HG03442 (cell line): ENCODE measurements around the gene B9D2.

Experiments used
- ATAC-seq: cut with Tn5 transposase; IDR thresholded peaks from one replicate; pipeline ENCODE4 v1.9.1; 2021; ENCODE audit warnings: mild to moderate bottlenecking, moderate library complexity; ENCODE audit not compliant: unreplicated experiment

B9D2 gene

DNA sequence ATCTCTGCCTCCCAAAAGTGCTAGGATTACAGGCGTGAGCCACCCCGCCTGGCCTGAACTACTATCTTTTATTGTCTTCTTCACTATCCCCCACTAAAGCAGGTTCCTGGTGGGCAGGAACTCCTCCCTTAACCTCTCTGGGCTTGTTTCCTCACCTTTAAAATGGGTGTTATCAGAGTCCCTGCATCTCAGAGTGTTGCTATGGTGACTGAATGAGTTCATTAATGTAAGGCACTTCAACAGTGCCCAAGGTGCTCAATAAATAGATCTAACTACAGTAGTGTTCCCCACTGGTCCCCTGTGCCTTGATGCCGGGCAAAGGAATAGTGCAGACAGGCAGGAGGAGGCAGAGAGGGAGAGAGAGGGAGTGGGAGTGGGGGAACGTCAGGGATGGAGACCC is 33.5 kb downstream of the B9D2 start:
- ATAC-seq: no peak

DNA sequence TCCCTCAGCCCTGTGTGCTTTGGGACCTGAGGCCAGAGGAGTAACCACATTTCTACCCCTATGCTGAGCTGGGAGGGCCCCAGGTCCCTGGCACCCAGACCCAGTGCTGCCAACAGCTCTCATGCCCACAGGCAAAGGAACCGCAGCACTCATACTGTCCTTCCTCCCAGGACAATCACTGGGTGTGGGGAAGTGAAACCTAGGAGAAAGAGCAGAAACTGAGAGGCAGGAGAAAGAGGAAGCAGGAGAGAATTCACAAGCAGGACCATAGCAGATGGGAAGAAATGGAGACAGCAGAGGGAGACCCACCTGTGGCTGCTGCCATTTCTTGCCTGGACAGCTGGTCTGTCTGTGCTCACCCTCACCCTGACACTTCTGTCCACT is 35.1 kb downstream of the B9D2 start:
- no peak for ATAC-seq

DNA sequence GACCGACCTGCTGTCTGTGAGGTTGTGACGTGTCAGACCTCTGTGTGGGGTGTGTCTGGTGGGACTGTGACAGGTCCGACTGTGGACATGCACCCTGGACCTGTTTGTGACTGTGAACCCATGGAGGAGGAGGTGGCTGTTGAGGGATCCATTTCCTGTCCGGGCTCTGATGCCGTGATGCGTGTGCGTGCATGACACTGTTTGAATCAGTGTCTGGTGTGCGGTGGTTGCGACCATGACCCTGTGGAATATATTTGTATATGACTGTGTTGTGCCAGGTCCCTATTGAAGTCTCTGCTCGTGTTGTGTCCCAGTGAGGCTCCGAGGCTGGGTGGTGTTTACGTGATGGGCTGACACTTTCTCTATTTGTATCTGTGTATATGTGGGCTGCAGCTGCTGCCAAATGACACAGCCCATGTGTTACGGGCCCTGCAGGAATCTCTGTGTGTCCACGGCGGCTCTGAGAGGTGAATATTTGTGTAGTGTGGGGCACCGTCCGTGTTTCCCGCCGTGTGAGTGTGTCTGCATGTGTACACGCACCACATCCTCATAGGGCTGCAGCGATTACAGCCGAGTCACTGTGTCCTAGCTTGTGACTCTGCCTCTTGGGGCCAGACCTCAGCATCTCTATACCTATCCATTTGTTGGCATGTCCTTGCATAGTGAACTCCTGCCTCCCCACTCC is 35.6 kb downstream of the B9D2 start:
- ATAC-seq: peak; percentile 20

DNA sequence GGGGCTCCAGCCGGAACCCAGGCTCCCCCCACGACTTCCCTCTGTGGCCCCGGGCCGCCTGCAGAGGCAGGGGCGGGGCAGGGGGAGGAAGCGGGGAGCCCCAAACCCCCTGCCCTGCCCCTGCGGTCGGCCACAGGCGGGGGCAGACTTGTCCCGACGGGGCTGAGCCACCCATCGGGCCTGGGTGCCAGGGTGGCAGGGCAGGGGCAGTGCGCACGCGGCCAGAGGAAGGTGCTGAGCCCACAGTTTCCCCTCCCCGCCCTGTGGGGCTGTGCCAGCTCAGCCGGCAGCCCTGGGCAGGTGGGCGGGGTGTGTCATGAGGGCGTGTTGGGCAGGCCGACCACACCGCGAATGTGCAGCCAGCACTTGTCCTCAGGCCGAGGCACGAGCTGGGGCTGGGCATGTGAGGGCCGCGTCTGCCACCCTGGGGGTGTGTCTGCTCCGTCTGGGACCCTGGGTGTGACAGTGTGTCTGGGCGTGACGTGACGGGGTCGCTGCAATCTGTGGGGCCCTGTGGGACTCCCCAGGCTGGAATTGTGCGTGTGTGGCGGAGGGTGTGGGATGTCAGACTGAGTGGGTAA is 36.3 kb downstream of the B9D2 start:
- peak; percentile 42 for ATAC-seq

DNA sequence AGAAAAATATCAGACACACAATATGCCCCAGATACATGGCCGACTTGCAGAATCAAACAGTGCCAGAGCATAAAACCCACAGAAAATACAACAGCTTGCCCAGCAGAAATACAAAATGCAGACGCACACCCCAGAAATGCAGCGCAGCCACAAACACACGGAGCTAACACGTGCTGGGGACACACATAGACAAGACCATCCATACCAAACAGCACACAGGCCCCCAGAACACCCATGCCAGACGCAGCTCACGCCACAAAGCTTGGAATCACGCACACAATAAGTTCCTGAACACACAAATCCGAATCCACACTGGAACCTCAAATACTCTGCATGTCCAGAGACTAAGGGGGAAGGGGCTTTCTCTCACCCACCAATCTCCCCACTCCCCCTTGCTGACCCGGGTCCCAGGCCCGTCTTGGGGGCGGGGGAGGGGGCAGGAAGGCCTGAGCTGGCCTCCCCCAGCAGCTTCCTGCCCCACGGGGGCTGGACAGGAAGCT is 36.8 kb downstream of the B9D2 start:
- ATAC-seq: no peak

DNA sequence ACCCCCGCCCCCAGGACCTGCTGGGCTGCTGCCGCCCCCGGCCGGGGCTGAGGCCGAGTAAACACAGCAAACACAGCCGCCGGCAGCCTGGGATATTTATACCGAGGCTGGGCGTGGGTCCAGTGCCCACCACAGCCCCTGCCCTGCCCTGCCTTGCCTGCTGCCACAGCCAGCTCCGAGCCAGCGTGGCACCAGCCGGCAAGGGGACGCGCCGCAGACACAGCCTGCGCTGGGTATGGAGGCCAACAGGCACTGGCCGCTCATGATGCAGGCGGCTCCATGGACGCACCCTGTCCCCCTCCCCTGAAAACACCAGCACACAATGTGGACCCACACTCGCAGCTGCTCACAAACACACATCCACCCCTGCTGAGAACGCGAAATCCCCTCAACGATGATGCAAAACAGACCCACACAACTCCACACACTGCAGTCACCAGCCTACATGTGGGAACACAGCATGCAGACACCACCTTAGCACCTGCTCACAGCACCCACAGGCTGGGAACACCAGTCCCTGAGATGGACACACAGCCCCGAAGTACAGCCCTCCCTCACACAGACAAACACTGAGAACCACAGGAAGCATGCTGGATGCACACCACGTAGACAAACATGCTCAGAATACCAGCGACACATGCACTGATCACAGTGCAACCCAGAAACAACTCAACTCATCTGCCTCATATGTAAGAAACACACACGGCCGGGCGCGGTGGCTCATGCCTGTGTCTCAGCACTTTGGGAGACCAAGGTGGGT is 37.8 kb downstream of the B9D2 start:
- ATAC-seq: no peak

DNA sequence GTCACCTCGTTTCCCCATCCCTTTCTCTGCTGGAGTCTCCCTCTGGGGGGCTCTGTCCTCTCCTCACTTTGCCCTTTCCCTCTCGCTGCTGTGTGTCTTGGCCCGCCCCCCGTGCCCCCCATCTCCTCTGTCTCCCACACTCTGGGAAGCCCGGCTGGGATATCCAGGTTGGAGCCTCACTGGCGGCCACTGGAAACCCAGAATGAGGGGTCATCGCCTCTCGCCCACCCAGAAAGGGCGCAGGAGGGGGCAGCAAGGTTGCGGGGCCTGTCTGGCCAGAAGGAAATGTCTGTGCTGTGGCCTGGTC is 38.4 kb downstream of the B9D2 start:
- no peak for ATAC-seq

DNA sequence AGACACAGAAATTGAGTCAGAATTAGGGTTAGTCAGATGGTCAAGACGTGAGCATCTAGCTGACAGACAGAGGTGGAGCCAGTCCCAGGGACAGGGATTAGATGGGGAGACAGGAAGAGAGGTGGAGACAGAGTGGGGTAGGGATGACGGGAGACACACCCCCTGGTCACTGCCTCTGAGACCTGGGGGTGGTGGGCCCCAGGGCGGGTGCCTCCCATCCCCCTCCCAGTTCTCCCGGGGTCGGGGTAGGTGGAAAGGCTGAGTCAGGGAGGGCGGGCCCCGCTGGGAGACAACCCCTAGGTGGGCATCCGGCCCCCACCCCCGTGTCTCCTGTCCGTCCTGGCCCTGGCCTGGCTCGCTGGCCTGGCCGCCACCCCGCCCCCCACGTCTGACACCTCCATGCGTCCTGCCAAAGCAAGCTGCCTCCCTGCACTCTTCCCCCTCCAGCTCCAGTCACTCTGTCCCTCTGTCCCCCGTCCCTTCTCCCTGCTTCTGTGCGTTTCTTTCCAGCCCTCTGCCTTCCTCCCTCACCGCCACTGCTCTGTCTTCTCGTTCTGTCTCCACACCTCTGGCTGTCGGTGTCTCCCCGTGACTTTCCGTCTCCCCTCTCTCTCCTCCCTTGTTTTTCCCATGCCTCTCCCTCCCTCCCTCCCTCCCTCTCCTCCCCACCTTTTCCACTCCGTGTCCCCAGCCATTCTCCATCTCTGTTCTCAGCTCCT is 38.9 kb downstream of the B9D2 start:
- no peak for ATAC-seq

DNA sequence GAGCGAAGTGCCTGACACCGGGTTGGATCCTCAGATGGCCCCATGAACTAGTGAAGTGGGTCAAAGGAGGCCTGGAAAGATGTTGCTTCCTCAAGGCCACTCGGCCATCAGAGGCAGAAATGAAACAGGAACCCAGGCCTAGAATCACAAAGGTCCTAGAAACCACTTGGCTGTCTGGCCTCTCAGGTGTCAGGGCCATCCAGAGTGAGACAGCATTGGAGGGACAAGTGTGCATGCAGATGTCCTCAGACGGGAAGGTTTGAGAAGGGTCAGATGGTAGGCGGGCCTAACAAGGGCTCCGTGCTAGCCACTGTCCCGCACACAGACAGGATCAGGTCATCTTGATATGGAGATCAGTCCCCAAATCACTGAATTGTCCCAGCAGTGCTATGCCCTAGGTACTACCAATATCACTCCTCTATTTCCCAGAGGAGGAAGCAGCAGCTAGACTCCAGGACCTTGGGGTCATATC is 39.7 kb downstream of the B9D2 start:
- ATAC-seq: no peak

DNA sequence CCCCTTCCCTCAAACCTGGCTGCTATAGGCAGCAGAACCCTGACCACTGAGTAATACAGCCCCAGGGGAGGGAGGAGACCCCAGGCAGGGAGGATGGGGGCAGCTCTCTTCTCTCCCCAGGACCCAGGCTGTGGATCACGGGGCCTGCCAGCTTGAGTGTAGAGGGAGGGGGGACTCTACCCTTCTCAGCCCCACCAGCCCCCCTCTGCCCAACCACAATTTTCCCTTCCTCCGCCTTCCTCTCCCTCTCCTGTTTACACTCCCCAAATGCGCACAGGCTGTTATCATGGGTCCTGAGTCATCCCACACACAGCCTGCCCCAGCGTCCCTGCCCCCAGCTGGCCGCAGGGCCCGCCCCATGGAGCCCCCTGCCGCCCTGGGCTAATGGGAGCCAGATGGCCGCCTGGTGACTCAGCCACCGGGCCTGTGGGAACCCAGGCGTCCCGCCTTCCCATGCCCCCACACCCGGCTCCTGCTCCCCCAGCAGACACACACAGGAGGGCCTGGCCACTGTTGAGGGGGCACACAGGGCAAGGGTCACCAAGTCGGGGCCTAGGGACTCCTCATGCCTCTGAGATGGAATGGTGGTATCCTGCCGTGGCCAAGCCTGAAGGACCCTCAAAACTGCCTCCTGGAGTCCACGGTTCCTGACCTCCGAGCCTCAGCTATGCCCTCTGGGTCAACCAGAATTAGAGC is 40.4 kb downstream of the B9D2 start:
- no peak for ATAC-seq

DNA sequence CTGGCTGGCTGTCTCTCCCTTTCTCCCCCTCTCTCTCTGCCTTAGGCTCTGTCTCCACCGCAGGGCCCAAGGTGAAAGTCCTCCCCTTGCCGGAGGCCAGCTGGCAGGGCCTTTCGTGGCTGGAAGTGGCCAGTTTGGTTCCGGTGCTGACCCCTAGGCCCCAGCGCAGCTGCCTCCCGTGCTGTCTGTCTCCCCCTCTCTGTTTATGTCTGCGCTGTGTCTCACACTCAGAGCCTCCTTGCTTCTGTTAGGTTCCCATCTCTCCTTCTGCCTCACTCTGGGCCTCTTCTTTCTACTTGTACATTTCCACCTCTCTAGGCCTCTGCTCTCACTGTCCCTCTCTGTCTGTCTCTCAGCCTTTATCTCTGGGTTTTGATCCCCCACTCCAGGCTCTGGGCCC is 40.9 kb downstream of the B9D2 start:
- no peak for ATAC-seq

DNA sequence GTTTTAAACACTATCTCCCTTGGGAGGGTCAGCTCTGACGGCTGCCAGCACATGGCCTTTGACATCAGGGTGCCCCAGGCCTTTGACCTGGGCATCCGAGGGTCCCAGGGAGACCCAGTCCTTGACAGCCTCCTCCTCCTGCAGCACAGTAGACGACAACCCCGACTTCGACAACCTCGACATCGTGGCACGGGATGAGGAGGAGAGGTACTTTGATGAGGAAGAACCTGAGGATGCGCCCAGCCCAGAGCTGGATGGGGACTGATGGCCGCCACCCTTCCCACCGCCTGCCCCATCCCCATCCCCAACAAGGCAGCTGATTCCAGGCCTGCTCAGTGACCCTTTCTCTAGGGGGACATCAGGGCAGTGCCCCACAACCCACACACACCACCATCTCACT is 41.5 kb downstream of the B9D2 start:
- no peak for ATAC-seq

DNA sequence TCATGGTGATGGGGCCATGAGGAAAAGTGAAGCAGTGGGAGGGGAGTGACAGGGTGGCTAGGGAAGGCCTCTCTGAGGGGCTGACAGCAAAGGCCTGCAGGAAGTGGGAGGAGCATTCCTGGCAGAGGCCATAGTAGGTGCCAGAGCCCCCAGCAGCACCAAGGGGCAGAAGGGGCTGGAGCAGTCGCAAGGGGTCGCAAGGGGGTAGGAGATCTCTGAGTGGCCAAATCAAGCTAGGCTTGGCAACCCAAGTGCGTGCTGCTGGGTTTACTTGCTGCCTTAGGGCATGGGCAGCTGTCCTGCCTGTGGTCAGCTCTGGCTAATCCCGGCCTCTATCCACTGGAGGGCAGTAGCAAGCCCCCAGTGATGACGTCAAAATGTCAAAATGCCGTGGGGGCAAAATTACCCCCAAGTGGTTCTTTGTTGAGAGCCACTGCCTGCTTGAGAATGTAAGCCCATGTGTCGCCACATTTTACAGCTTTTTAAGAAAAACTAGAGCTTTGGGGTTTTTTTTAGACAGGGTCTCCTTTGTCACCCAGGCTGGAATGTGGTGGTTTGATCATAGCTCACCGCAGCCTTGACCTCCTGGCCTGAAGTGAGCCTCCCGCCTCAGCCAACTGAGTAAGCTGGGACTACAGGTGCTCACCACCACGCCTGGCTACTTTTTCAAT is 42.2 kb downstream of the B9D2 start:
- ATAC-seq: no peak

DNA sequence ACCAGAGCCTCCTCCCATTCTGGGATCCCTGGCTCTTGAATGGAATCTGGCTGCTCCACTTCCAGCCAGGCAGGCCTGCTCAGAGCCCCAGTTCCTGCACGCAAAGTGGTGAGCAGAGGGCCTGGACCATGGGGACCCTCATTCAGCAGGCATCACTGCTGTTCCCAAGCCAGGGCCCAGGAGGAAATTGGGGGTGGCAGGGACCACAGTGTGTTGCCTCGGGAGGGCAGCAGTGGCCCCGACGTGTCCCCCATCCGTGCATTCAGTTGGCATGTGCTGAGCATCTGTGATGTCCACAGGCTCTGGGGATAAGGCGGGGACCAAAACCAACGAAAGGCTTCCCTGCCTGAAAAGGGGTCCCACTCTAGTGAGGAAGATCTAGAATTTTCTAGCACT is 42.7 kb downstream of the B9D2 start:
- ATAC-seq: no peak

DNA sequence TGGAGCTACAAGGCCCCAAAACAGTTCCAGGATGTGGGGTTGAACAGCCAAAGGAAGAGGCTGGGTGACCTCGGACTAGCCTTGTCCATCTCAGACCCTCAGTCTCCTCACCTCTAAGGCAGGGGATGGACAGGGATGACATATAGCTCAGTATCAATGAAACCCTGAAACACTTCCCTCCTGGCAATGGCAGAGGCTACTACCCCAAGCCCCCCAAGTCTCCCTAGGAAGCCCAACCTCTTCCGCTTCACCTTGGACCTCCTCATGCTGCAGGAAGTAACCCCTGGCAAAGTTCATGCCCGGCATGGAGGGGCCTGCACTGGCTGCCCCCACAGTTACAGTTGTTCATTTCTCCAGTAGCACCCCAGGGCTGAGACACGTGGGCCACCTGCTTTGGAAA is 43.4 kb downstream of the B9D2 start:
- ATAC-seq: no peak

DNA sequence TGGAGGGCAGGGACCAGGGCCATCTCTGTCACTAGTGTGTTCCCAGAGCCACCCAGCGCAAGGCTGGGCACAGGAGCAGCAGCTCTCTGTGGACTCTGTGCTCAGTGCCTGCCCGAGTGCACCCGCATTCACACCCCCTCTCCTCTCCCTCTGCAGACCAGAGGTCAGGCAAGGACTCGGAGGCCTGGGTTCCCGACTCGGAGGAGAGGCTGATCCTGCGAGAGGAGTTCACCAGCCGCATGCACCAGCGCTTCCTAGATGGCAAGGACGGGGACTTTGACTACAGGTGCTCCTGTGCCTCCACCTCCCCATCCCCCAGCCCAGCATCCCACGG is 43.8 kb downstream of the B9D2 start:
- ATAC-seq: no peak

DNA sequence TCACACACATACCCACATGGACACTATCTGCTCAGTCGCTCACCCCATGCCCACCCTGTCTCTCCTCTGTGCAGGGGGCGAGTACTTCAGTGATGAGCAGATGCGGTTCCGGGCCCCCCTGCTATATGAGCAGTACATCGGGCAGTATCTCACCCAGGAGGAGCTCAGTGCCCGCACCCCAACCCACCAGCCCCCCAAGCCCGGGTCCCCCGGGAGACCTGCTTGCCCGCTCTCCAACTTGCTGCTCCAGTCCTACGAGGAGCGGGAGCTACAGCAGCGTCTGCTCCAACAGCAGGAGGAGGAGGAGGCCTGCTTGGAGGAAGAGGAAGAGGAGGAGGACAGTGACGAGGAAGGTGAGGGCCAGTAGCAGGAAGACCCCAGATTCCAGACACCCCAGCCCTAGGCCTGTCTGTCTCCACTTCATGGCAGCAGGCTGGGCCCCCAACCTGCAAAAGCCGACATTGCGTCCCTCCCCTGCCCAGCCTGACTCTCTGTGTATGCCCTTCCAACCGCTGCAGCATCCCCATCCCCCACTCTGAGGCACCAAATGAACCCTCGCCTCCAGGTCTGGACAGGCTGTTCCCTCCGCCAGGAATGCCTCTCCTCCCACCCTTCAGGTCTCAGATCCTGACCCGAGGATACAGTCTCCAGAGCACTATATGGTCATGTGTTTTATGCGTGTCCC is 44.3 kb downstream of the B9D2 start:
- no peak for ATAC-seq

DNA sequence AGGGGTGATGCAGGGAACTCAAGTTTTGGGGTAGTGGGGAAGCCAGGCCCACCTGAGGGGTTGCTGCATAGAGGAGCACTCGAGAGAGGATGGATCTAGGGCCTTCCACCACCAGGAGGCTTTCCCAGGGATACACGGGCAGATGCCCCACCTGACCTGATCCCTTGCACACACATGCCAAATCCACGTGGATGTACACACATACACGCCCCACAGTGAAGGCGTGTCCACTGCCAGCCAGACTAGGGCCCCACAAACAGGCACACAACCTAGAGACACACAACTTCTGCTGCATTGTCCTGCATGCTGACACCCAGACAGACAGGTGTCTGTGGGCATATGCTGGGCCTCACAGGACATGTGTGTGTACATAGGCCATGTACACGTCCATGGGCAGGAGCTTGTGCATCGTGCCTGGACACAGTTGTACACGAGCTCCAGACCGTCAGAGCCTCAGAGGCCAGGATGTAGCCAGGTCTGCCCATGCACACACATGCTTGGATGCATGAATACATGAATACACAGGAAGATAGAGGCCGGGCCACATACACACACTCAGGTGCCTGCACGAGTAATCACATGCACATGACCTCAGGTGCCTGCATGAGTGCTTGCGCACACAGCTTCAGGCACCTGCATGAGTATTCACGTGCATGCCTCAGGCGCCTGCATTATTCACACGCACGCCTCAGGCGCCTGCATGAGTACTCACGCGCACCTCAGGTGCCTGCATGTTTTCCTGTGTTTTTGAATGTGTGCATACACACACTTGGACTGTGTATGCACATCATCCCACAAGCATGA is 45.1 kb downstream of the B9D2 start:
- no peak for ATAC-seq

DNA sequence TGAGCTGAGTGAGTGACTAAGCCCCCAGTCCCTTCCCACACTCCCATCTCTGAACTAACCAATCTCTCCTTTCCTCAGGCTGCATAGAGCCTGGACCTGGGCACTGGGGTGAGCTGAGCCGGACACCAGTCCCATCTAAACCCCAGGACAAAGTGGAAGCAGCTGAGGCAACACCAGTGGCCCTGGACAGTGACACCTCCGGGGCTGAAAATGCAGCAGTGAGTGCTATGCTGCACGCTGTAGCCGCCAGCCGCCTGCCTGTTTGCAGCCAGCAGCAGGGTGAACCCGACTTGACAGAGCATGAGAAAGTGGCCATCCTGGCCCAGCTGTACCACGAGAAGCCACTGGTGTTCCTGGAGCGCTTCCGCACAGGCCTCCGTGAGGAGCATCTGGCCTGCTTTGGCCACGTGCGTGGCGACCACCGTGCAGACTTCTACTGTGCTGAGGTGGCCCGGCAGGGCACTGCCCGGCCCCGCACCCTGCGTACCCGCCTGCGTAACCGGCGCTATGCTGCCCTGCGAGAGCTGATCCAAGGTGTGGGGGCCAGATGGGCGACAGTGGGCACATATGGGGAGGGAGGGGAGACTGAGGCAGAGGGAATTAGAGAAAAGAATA is 47.5 kb downstream of the B9D2 start:
- no peak for ATAC-seq
